K562 (cell line): ENCODE results near the gene CTDNEP1. TPM values are rescaled to one million over a fixed set of nuclear protein-coding genes. Genes with fewer than 3 reads are reported as not detected.
A peak's percentile ranks its signal among the peaks of the same experiment; 100 is the strongest.

Source experiments
- ATF3 ChIP-seq, 2 experiments: fragments of 450-650 bp in 1 of 2; sonication (generic) in 1 of 2; formaldehyde crosslinking in 1 of 2; IDR thresholded peaks in 1 of 2; conservative IDR thresholded peaks in 1 of 2; 2 replicates each; pipeline versions ENCODE4 v1.6.1 to v1.8.1; 2016 to 2023; ENCODE audit warnings: mild to moderate bottlenecking in 2 of 2, moderate library complexity in 2 of 2, inconsistent platforms in 1 of 2, missing genetic modification reagents in 1 of 2
- CXXC5 ChIP-seq: fragments of 250-450 bp; sonication (Bioruptor Pico); IDR thresholded peaks from 2 replicates; pipeline ENCODE4 v1.8.0; 2022; ENCODE audit warnings: inconsistent platforms, mild to moderate bottlenecking, moderate library complexity
- E2F8 ChIP-seq: fragments of 450-650 bp; IDR thresholded peaks from 2 replicates; pipeline ENCODE4 v1.7.1; 2018; ENCODE audit warnings: mild to moderate bottlenecking, low read depth; ENCODE audit not compliant: partially characterized antibody
- ELF4 ChIP-seq: fragments of 450-650 bp; formaldehyde crosslinking; IDR thresholded peaks from 2 replicates; pipeline ENCODE4 v1.4.0; 2022; ENCODE audit warnings: missing genetic modification characterization
- GABPA ChIP-seq: fragments of 200-800 bp; sonication (Bioruptor generic); conservative IDR thresholded peaks from 2 replicates; pipeline ENCODE4 v1.6.1; 2016; ENCODE audit warnings: low read depth, missing genetic modification characterization, missing compliant biosample characterization
- NFRKB ChIP-seq: fragments of 450-650 bp; IDR thresholded peaks from 2 replicates; pipeline ENCODE4 v1.6.1; 2016; ENCODE audit warnings: low read depth
- OTX1 ChIP-seq: fragments of 450-650 bp; formaldehyde crosslinking; IDR thresholded peaks from 2 replicates; pipeline ENCODE4 v1.4.0; 2022; ENCODE audit warnings: mild to moderate bottlenecking
- PHF8 ChIP-seq: fragments of 200-600 bp; sonication (generic); IDR thresholded peaks from 2 replicates; pipeline ENCODE4 v1.6.1; 2012; ENCODE audit warnings: mixed run types, mild to moderate bottlenecking, inconsistent platforms, low read length, moderate library complexity, borderline replicate concordance
- RFX1 ChIP-seq: fragments of 450-650 bp; IDR thresholded peaks from 2 replicates; pipeline ENCODE4 v1.6.1; 2016; ENCODE audit warnings: mild to moderate bottlenecking, moderate library complexity
- TAF1 ChIP-seq: IDR thresholded peaks from 2 replicates; pipeline ENCODE4 v1.6.1; 2011; ENCODE audit warnings: mild to moderate bottlenecking, low read length, moderate library complexity; ENCODE audit not compliant: insufficient read depth, control insufficient read depth, severe bottlenecking; ENCODE audit errors: extremely low read depth
- TOE1 ChIP-seq, 2 experiments: fragments of 450-650 bp in 1 of 2; sonication (generic) in 1 of 2; formaldehyde crosslinking in 1 of 2; IDR thresholded peaks; 2 replicates each; pipeline versions ENCODE4 v1.7.1 to v1.8.0; 2016 to 2022; ENCODE audit warnings: borderline replicate concordance in 2 of 2, mild to moderate bottlenecking in 2 of 2, antibody characterized with exemption in 1 of 2, inconsistent platforms in 1 of 2, low read depth in 1 of 2, missing genetic modification reagents in 1 of 2, moderate library complexity in 1 of 2
- ZFP36 ChIP-seq: fragments of 150-350 bp; IDR thresholded peaks from 2 replicates; pipeline ENCODE4 v1.6.1; 2018; ENCODE audit warnings: low read length, low read depth; ENCODE audit not compliant: partially characterized antibody
- ZKSCAN1 ChIP-seq: fragments of 150-350 bp; IDR thresholded peaks from 2 replicates; pipeline ENCODE4 v1.6.1; 2016; ENCODE audit warnings: low read depth, low read length
- polyA plus RNA-seq, 8 experiments: library from polyadenylated mRNA; depleted of rRNA in 4 of 8; stranded (reverse) in 5 of 8; unstranded in 3 of 8; fragments of >200 nt; fragmentation: Nextera tagmentation in 2 of 8; fragmentation: Illumina TruSeq in 1 of 8; extraction: Ambion mirVana in 2 of 8; extraction: Trizol in 1 of 8; gene quantifications; 2 replicates each; pipeline versions ENCODE4 v1.2.1 to v1.2.3, GENCODE V29; 2011 to 2014; ENCODE audit warnings: inconsistent platforms in 1 of 8, missing spikeins in 1 of 8
- total RNA-seq, 7 experiments: library from RNA; depleted of rRNA in 6 of 7; stranded (reverse); fragments of >200 nt in 6 of 7; fragmentation: Illumina TruSeq in 2 of 7; extraction: Trizol in 2 of 7; gene quantifications; 2 replicates each; pipeline versions ENCODE4 v1.2.1 to v1.2.3, GENCODE V29; 2011 to 2021; ENCODE audit warnings: low replicate concordance in 1 of 7
- TF ChIP-seq, protein P1 (sequence below): fragments of 450-650 bp; IDR thresholded peaks from 2 replicates; pipeline ENCODE4 v1.6.1; 2018; ENCODE audit not compliant: partially characterized antibody

CTDNEP1 gene
- total and polyA plus RNA-seq, 9 of the 15 experiments (the other 6 are each of a cell fraction or from before 2014, with no cell fraction given), result 10.7 to 150 (median 28.5) TPM

DNA sequence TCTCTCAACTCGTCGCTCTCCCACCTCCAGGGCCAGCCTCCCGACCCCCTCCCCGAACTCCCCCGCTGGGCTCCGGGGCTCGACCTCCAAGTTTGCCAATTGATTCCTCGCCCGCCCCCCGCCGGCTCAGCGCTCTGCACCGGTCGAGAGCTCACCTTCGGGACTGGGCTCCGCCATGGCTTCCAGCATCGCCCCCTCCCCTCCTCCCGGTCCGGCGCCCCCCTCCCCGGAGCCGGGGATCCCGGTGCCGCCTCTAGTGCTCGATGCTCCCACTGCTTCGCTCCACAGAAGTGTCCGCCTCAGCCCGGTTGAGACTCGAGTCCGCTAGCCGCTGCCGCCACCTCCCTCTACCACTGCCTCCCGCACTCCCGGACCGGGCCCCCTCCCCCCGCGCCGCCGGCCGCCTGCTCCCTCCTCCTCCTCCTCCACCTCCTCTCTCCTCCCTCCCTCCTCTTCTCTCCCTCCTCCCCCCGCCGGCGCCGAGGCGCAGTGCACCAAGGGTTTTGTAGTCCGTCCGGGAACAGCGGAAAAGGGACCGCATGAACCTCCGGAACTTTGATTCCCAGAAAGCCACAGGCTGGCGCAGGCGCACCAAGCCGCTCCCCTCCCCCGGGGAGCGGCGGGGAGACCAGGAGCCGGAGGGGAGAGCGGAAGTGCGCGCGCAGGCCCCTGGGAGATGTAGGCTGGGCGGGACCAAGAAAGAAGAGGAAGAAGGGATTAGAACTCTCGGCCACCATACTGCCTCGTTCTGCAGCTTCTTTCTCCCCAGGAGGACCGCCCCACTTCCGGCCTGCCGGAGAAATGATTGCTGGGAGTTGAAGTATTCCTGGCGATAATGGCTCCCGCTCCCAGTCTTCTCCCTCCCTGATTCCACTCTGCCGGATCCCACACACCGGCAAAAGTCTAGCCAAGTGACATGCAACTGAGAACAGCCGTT is 12.2 kb downstream of the CTDNEP1 start, which contains the start of gene PHF23 (continued):
- TF ChIP-seq E2F8 (peak; percentile 55), TAF1 (peak; percentile 68), NFRKB (peak; percentile 38; the same call in 1 of the 2 replicates), ELF4 (CRISPR knock-in tag) (peak; percentile 43; the same call in 1 of the 2 replicates), CXXC5 (CRISPR knock-in tag) (peak; percentile 53), OTX1 (CRISPR knock-in tag) (0 out of 2 replicates have a peak, but pooled peaks have one; percentile 8), ZKSCAN1 (peak; percentile 30; the same call in 1 of the 2 replicates), ZFP36 (peak; percentile 41), PHF8 (peak; percentile 39; the same call in 1 of the 2 replicates), ATF3 (IDR thresholded peaks at IDR 0.05) (no peak), ATF3 (CRISPR knock-in tag; conservative IDR thresholded peaks at IDR 0.05) (no peak), TOE1 (IDR thresholded peaks at IDR 0.05; ENCODE audit: borderline replicate concordance) (peak; percentile 68; the same call in 1 of the 2 replicates), TOE1 (CRISPR knock-in tag; IDR thresholded peaks at IDR 0.05; ENCODE audit: borderline replicate concordance, low read depth) (no peak), RFX1 (no peak), GABPA (tag) (peak; percentile 97)
- TF ChIP-seq, protein P1, sequence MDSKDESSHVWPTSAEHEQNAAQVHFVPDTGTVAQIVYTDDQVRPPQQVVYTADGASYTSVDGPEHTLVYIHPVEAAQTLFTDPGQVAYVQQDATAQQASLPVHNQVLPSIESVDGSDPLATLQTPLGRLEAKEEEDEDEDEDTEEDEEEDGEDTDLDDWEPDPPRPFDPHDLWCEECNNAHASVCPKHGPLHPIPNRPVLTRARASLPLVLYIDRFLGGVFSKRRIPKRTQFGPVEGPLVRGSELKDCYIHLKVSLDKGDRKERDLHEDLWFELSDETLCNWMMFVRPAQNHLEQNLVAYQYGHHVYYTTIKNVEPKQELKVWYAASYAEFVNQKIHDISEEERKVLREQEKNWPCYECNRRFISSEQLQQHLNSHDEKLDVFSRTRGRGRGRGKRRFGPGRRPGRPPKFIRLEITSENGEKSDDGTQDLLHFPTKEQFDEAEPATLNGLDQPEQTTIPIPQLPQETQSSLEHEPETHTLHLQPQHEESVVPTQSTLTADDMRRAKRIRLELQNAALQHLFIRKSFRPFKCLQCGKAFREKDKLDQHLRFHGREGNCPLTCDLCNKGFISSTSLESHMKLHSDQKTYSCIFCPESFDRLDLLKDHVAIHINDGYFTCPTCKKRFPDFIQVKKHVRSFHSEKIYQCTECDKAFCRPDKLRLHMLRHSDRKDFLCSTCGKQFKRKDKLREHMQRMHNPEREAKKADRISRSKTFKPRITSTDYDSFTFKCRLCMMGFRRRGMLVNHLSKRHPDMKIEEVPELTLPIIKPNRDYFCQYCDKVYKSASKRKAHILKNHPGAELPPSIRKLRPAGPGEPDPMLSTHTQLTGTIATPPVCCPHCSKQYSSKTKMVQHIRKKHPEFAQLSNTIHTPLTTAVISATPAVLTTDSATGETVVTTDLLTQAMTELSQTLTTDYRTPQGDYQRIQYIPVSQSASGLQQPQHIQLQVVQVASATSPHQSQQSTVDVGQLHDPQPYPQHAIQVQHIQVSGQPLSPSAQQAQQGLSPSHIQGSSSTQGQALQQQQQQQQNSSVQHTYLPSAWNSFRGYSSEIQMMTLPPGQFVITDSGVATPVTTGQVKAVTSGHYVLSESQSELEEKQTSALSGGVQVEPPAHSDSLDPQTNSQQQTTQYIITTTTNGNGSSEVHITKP, result peak; percentile 84
